SU-DHL-6 (cell line): ENCODE data around the gene ACER1.
"Not testable (repeated sequence)": the region's sequence is repeated elsewhere in the genome, so short reads cannot be mapped to it uniquely, and the experiment has no call there.

Experiments
- EZH2phosphoT487 ChIP-seq: fragments of 200-600 bp; sonication (generic), shearing (Covaris generic); conservative IDR thresholded peaks from 2 replicates; pipeline ENCODE4 v1.6.1; 2018; ENCODE audit warnings: mild to moderate bottlenecking, antibody characterized with exemption, low read length, moderate library complexity, mixed read lengths
- TF ChIP-seq, protein P1 (sequence below): fragments of 200-600 bp; sonication (generic); IDR thresholded peaks from one replicate; pipeline ENCODE4 v1.5.1; 2017; ENCODE audit warnings: antibody characterized with exemption, mild to moderate bottlenecking, low read length, moderate library complexity; ENCODE audit not compliant: insufficient read depth, poor library complexity, severe bottlenecking

DNA sequence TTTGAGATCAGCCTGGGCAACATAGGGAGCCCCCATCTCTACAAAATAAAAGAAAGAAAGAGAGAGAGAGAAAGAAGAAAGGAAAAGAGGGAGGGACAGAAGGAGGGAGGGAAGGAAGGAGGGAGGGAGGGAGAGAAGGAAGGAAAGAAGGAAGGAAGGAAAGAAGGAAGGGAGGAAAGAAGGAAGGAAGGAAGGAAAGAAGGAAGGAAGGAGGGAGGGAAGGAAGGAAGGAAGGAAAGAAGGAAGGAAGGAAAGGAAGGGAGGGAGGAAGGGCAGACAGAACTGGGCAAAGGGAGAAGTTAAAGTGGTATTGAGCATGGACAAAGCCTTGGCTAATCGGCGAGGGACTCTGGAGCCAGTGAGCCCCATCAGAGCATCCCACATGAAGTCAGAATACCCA is 15.9 kb upstream of the ACER1 start:
- TF ChIP-seq, protein P1, sequence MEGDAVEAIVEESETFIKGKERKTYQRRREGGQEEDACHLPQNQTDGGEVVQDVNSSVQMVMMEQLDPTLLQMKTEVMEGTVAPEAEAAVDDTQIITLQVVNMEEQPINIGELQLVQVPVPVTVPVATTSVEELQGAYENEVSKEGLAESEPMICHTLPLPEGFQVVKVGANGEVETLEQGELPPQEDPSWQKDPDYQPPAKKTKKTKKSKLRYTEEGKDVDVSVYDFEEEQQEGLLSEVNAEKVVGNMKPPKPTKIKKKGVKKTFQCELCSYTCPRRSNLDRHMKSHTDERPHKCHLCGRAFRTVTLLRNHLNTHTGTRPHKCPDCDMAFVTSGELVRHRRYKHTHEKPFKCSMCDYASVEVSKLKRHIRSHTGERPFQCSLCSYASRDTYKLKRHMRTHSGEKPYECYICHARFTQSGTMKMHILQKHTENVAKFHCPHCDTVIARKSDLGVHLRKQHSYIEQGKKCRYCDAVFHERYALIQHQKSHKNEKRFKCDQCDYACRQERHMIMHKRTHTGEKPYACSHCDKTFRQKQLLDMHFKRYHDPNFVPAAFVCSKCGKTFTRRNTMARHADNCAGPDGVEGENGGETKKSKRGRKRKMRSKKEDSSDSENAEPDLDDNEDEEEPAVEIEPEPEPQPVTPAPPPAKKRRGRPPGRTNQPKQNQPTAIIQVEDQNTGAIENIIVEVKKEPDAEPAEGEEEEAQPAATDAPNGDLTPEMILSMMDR: not testable (repeated sequence)
- TF ChIP-seq EZH2phosphoT487: not testable (repeated sequence)
